GM21390 (cell line): Measurements from ENCODE around the gene CHMP1B.
A peak's percentile ranks its signal among the peaks of the same experiment; 100 is the strongest.
"Not testable (repeated sequence)": the region's sequence is repeated elsewhere in the genome, so short reads cannot be mapped to it uniquely, and the experiment has no call there.

ENCODE experiments used
- ATAC-seq: cut with Tn5 transposase; IDR thresholded peaks from one replicate; pipeline ENCODE4 v1.9.1; 2021; ENCODE audit not compliant: unreplicated experiment

The CHMP1B gene

GRCh38 chr18:11834772-11835171 lies 16.4 kb upstream of the CHMP1B start:
- no peak for ATAC-seq

GRCh38 chr18:11839556-11839955 lies 11.7 kb upstream of the CHMP1B start:
- ATAC-seq = no peak

- no peak for ATAC-seq
Measured at GRCh38 chr18:11840493-11840892, 10.7 kb upstream of the CHMP1B start.

- no peak for ATAC-seq
Measured at GRCh38 chr18:11842562-11842961, 8.7 kb upstream of the CHMP1B start.

GRCh38 chr18:11844436-11844835 lies 6.8 kb upstream of the CHMP1B start:
- ATAC-seq = no peak

- ATAC-seq = no peak
Measured at GRCh38 chr18:11845654-11846053, 5.6 kb upstream of the CHMP1B start.

GRCh38 chr18:11847811-11848210 lies 3.4 kb upstream of the CHMP1B start:
- no peak for ATAC-seq

- ATAC-seq = no peak
Measured at GRCh38 chr18:11849279-11849678, 1.9 kb upstream of the CHMP1B start.

GRCh38 chr18:11849841-11850634 lies 1.2 kb upstream of the CHMP1B start:
- ATAC-seq = no peak

- peak; percentile 28 for ATAC-seq
Measured at GRCh38 chr18:11850821-11851145, 430 bp upstream of the CHMP1B start.

GRCh38 chr18:11851806-11852337 lies 659 bp downstream of the CHMP1B start:
- no peak for ATAC-seq

GRCh38 chr18:11854554-11854953 lies 3.3 kb downstream of the CHMP1B start:
- ATAC-seq = not testable (repeated sequence)

- ATAC-seq = no peak
Measured at GRCh38 chr18:11857177-11857887, 6.1 kb downstream of the CHMP1B start.

GRCh38 chr18:11859282-11859830 lies 8.1 kb downstream of the CHMP1B start:
- ATAC-seq = no peak

GRCh38 chr18:11859903-11860407 lies 8.7 kb downstream of the CHMP1B start:
- no peak for ATAC-seq

GRCh38 chr18:11860594-11861450 lies 9.6 kb downstream of the CHMP1B start:
- no peak for ATAC-seq

GRCh38 chr18:11861583-11862288 lies 10.5 kb downstream of the CHMP1B start:
- no peak for ATAC-seq

- no peak for ATAC-seq
Measured at GRCh38 chr18:11862468-11863137, 11.4 kb downstream of the CHMP1B start.

GRCh38 chr18:11864471-11864870 lies 13.3 kb downstream of the CHMP1B start:
- ATAC-seq = no peak

GRCh38 chr18:11865071-11865470 lies 13.9 kb downstream of the CHMP1B start:
- no peak for ATAC-seq
